Thymus (tissue), 11 donors: ENCODE results near the gene CEACAM1. TPM values are rescaled to one million over a fixed set of nuclear protein-coding genes. Genes with fewer than 3 reads are reported as not detected.
"Not testable (repeated sequence)": the region's sequence is repeated elsewhere in the genome, so short reads cannot be mapped to it uniquely, and the experiment has no call there.

Experiments used
- DNase-seq, 9 donors: peaks; one replicate each; pipeline ENCODE4 v3.0.0-alpha.2; 2013; ENCODE audit warnings: low spot score in 9 of 9, low read depth in 6 of 9, missing footprints in 1 of 9
- H3K27ac ChIP-seq, 2 donors: one replicate each; pipeline ENCODE4 v1.5.1; 2013; ENCODE audit warnings: control low read depth in 1 of 2, low read depth in 1 of 2, low read length in 1 of 2, mild to moderate bottlenecking in 1 of 2, moderate library complexity in 1 of 2
- H3K27me3 ChIP-seq, 2 donors: one replicate each; pipeline ENCODE4 v1.5.1; 2013; ENCODE audit warnings: low read length in 1 of 2; ENCODE audit not compliant: control insufficient read depth in 2 of 2, insufficient read depth in 1 of 2
- H3K36me3 ChIP-seq, 2 donors: one replicate each; pipeline ENCODE4 v1.5.1; 2013; ENCODE audit warnings: low read length in 1 of 2, mild to moderate bottlenecking in 1 of 2, moderate library complexity in 1 of 2; ENCODE audit not compliant: control insufficient read depth in 2 of 2, insufficient read depth in 2 of 2
- H3K4me1 ChIP-seq, 2 donors: one replicate each; pipeline ENCODE4 v1.5.1; 2013; ENCODE audit warnings: low read length in 2 of 2; ENCODE audit not compliant: control insufficient read depth in 2 of 2, insufficient read depth in 2 of 2
- H3K4me3 ChIP-seq, 2 donors: one replicate each; pipeline ENCODE4 v1.5.1; 2013; ENCODE audit warnings: low read length in 2 of 2, control low read depth in 1 of 2, mild to moderate bottlenecking in 1 of 2
- H3K9me3 ChIP-seq, 2 donors: one replicate each; pipeline ENCODE4 v1.5.1; 2013; ENCODE audit warnings: low read length in 1 of 2, mild to moderate bottlenecking in 1 of 2; ENCODE audit not compliant: control insufficient read depth in 2 of 2, insufficient read depth in 1 of 2
- WGBS: extraction: QIAGEN DNeasy Blood & Tissue Kit; methylation state at CpG from one replicate; pipeline ENCODE4 v1.1.7; 2013; 5-methylcytosine and 5-hydroxymethylcytosine counted together
- polyA plus RNA-seq: library from polyadenylated mRNA; stranded (reverse); fragments of 200-250 nt; gene quantifications from one replicate; pipeline ENCODE4 v1.2.3, GENCODE V29; 2013
- total RNA-seq: library from RNA; stranded (reverse); fragments of 120-200 nt; gene quantifications from one replicate; pipeline ENCODE4 v1.2.4, GENCODE V29; 2013
- donor health status: healthy.

CEACAM1 gene
- total and polyA plus RNA-seq, 2 donors, result 1.3 to 2.0 TPM

- H3K27me3 ChIP-seq, H3K9me3 ChIP-seq, H3K27ac ChIP-seq, H3K4me3 ChIP-seq, DNase-seq, H3K4me1 ChIP-seq, H3K36me3 ChIP-seq: not testable (repeated sequence)
- WGBS, result 96% methylated on average over 12 of the region's 12 CpGs
These were observed 6.0 kb downstream of the CEACAM1 start for GRCh38 chr19:42522262-42522661.

GRCh38 chr19:42521346-42522030 lies 6.8 kb downstream of the CEACAM1 start:
- H3K36me3 ChIP-seq, result no peaks in the 10 kb centered on the region

GRCh38 chr19:42519108-42519507 lies 9.2 kb downstream of the CEACAM1 start:
- WGBS, result 92% methylated on average over 3 of the region's 3 CpGs
- H3K36me3 ChIP-seq, result no peaks in the 10 kb centered on the region
- DNase-seq, result no peak
- no peaks in the 10 kb centered on the region for H3K4me1 ChIP-seq
- H3K27me3 ChIP-seq, result no peaks in the 10 kb centered on the region
- no peaks in the 10 kb centered on the region for H3K9me3 ChIP-seq
- H3K27ac ChIP-seq, result no peak overlapping the region
- no peak overlapping the region for H3K4me3 ChIP-seq

More at GRCh38 chr19:42521346-42522030, 6.8 kb downstream of the CEACAM1 start:
- H3K27ac ChIP-seq, result no peak overlapping the region
- WGBS, result 73% methylated on average over 6 of the region's 6 CpGs
- no peaks in the 10 kb centered on the region for H3K27me3 ChIP-seq
- no peaks in the 10 kb centered on the region for H3K9me3 ChIP-seq
- H3K4me3 ChIP-seq, result no peak overlapping the region
- no peak for DNase-seq
- no peaks in the 10 kb centered on the region for H3K4me1 ChIP-seq

GRCh38 chr19:42516771-42517170 lies 11.5 kb downstream of the CEACAM1 start:
- H3K27ac ChIP-seq, result no peak overlapping the region

GRCh38 chr19:42515241-42515832 lies 12.9 kb downstream of the CEACAM1 start:
- no peaks in the 10 kb centered on the region for H3K36me3 ChIP-seq
- 88% methylated on average over 7 of the region's 7 CpGs for WGBS
- DNase-seq, result no peak

More at GRCh38 chr19:42516771-42517170, 11.5 kb downstream of the CEACAM1 start:
- H3K36me3 ChIP-seq, result no peaks in the 10 kb centered on the region
- WGBS, result 86% methylated on average over 2 of the region's 2 CpGs
- no peak for DNase-seq
- no peaks in the 10 kb centered on the region for H3K9me3 ChIP-seq
- no peaks in the 10 kb centered on the region for H3K4me1 ChIP-seq
- H3K27me3 ChIP-seq, result no peaks in the 10 kb centered on the region
- H3K4me3 ChIP-seq, result no peak overlapping the region

GRCh38 chr19:42514449-42514848 lies 13.8 kb downstream of the CEACAM1 start:
- Histone ChIP-seq H3K36me3 (no peaks in the 10 kb centered on the region), H3K9me3 (no peaks in the 10 kb centered on the region), H3K27me3 (no peaks in the 10 kb centered on the region), H3K4me1 (no peaks in the 10 kb centered on the region), H3K27ac (no peak overlapping the region), H3K4me3 (no peak overlapping the region)
- WGBS, result 98% methylated on average over 1 of the region's 1 CpG
- no peak for DNase-seq

More at GRCh38 chr19:42515241-42515832, 12.9 kb downstream of the CEACAM1 start:
- Histone ChIP-seq H3K27ac (no peak overlapping the region), H3K27me3 (no peaks in the 10 kb centered on the region), H3K9me3 (no peaks in the 10 kb centered on the region), H3K4me3 (no peak overlapping the region), H3K4me1 (no peaks in the 10 kb centered on the region)

GRCh38 chr19:42512743-42513304 lies 15.5 kb downstream of the CEACAM1 start:
- Histone ChIP-seq H3K27me3 (no peaks in the 10 kb centered on the region), H3K4me1 (no peaks in the 10 kb centered on the region), H3K9me3 (no peaks in the 10 kb centered on the region), H3K27ac (no peak overlapping the region), H3K36me3 (no peaks in the 10 kb centered on the region), H3K4me3 (no peak overlapping the region)
- WGBS, result 95% methylated on average over 10 of the region's 10 CpGs
- DNase-seq, result no peak

- DNase-seq, result no peak
- no peak overlapping the region for H3K27ac ChIP-seq
- H3K4me1 ChIP-seq, result no peaks in the 10 kb centered on the region
- H3K4me3 ChIP-seq, result no peak overlapping the region
- WGBS, result 94% methylated on average over 5 of the region's 5 CpGs
- H3K27me3 ChIP-seq, result no peaks in the 10 kb centered on the region
- H3K9me3 ChIP-seq, result no peaks in the 10 kb centered on the region
- no peaks in the 10 kb centered on the region for H3K36me3 ChIP-seq
These were observed 16.1 kb downstream of the CEACAM1 start for GRCh38 chr19:42512130-42512636.

GRCh38 chr19:42511340-42511739 lies 16.9 kb downstream of the CEACAM1 start:
- Histone ChIP-seq H3K4me1 (no peaks in the 10 kb centered on the region), H3K4me3 (no peak overlapping the region), H3K27ac (no peak overlapping the region), H3K36me3 (no peaks in the 10 kb centered on the region), H3K9me3 (no peaks in the 10 kb centered on the region), H3K27me3 (no peaks in the 10 kb centered on the region)
- DNase-seq, result no peak
- WGBS, result 85% methylated on average over 4 of the region's 4 CpGs
